T-helper 2 cell treated with Interferon-gamma antibody and Interleukin-4, amounts not matched to agents 100 ng/mL and 5 ng/mL, for 36 hours (primary cell): ENCODE measurements around the gene ZNF318. TPM values are rescaled to one million over a fixed set of nuclear protein-coding genes. Genes with fewer than 3 reads are reported as not detected.
"Not testable (repeated sequence)": the region's sequence is repeated elsewhere in the genome, so short reads cannot be mapped to it uniquely, and the experiment has no call there.

Experiments
- intact Hi-C: fragments of 100-400 bp; cut with micrococcal nuclease; formaldehyde crosslinking; loops from one replicate; pipeline ENCODE4 v1.15.1; 2023
- total RNA-seq: library from RNA; stranded (reverse); gene quantifications from 2 replicates; pipeline ENCODE4 v1.2.3, GENCODE V29; 2022

Gene ZNF318
- total RNA-seq, 1 donor from 2014 or later, result 12.1 TPM

DNA sequence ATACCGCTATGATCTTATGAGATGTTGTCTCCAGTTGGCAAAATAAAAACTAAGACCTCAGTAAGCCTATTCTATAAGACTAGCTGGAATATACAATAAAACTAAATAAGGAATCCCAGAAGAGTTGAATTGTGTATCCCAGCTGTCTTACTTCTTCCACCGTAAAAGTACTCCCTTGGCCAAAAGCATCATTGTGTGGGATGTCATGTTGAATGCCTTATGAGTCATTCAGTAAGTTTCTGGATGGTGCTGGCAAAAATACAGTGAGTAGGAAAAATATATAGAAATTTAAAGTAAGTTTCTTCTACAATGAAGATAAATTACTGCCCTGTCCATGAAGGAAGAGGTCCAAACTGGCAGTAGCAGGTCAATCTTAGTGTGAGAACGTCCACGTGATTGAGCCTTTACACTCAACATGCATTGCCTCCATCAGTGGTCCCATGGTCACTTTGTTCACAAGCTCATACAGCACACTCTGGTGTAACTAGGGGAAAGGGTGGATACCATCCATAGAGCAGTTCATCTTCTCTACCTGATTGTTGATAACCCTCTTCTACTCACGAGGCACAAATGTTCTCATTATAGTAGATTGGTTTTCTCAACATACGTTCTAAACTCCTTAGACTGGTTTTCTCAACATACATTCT, 13.7 kb upstream of the ZNF318 start:
- intact Hi-C loops, result loop anchor here (1.0 to 10.0 kb wide), 5 partner anchors 14 to 211 kb away; partner anchors contain the start of genes ABCC10, POLH, POLR1C and SRF

DNA sequence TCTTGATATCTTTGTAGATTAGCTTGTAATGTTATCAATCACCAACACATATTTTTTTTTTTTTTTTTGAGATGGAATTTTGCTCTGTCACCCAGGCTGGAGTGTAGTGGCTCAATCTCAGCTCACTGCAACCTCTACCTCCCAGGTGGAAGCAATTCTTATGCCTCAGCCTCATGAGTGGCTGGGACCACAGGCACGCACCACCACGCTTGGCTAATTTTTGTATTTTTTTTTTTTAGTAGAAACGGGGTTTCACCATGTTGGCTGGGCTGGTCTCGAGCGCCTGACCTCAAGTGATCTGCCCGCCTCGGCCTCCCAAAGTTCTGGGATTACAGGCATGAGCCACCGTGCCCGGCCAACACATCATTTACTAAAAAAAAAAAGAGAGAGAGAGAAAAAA, 11.4 kb upstream of the ZNF318 start:
- intact Hi-C loops, result loop anchor here (5.0 to 10.0 kb wide), 3 partner anchors 136 to 209 kb away; partner anchors contain the start of genes POLH, POLR1C, SRF and XPO5

GRCh38 chr6:43378631-43379030, 9.2 kb upstream of the ZNF318 start:
- intact Hi-C loops, result no loop called here

GRCh38 chr6:43377710-43378229, 8.3 kb upstream of the ZNF318 start:
- intact Hi-C loops, result no loop called here

DNA sequence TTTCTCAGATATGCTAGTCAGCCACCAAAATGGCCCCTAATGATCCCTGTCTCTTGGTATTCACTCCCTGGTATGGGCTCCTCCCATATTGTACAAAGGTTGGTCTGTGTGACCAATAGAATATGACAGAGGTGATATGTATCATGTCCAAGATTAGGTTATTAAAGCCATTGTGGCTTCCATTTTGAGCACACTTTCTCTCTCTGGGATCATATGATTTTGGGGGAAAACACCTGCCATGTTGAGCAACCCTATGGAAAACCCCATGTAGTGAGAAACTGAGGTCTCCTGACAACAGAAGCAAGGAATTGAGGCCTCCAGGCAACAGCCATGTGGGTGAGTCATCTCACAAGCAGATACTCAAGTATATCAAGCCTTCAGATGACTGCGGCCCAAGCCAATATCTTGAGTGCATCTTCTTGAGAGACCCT, 7.1 kb upstream of the ZNF318 start:
- intact Hi-C loops, result no loop called here

GRCh38 chr6:43375693-43376092, 6.2 kb upstream of the ZNF318 start:
- intact Hi-C loops, result no loop called here

DNA sequence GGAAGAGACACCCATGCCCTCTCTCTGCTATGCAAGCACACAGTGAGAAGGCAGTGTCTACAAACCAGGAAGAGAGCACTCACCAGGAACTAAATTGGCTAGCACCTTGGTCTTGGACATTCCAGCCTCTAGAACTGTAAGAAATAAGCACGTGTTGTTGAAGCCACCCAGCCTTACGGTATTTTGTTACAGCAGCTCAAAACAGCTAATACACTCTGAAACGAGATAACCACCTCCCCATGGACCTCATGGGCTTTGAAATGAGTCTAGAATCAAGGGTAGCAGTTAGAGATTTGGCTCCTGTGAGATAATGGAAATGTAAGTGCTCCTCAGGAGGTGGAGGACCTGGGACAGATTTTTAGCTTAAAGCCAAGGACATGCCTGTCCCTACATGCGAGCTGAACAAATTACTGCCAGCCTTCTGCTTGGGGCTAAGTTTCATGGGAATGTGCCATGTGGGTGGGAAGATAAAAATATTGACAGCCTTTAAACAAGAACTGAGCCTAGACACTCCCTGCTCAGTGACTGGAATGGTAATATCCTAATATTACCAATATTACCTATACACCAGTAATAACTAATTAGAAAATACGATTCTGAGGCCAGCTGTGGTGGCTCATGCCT, 3.9 kb upstream of the ZNF318 start:
- intact Hi-C loops, result no loop called here

GRCh38 chr6:43370003-43370580, 645 bp upstream of the ZNF318 start:
- intact Hi-C loops, result not testable (repeated sequence)

DNA sequence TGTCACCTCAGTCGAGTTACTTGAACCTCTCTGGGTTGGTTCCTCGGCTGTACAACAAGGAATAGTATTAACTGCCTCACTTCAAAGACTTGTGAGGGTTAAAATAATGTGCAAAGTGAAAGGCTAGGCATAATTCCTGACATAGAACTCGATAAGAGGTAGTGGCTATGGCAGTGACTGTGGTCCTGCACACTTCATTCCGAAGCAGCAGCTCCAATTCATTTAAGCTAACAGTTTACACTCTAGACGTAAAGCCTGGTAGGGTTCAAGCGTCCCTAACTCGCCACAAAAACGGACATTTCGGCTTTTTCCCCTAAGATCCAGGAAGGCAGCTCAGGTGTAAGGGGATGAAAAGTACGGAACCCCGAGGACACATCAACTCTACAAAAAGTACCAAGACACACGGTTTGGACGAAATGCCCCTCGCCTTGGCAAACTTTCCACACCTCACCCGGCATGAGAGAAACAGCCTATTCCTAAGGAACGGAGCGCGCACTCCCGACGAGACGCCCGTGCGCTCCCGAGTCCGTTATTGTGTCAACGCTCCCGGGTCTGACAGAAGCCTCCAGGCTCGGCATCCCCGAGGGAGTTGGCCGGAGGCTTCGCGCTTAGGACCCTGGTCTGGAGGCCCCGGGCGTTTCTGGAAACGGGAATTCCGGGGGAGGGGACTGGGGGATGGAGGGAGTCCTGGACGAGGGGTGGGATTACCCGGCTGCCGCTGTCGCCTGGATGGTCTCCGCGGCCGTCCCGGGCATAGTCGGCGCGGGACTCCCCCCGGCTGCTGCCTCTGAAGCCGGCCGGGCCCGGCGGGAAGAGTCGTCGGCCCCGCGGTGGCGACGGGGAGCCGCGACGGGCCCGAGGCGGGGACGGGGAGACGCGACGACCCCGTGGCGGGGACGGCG, 937 bp downstream of the ZNF318 start:
- intact Hi-C loops, result loop anchor here (1.0 to 5.0 kb wide), 5 partner anchors 15 to 194 kb away; partner anchors contain the start of genes ABCC10, DNPH1, POLR1C and YIPF3

- intact Hi-C loops, result loop anchor here (5.0 kb wide), 2 partner anchors 140 to 150 kb away; partner anchors contain the start of genes DNPH1, POLR1C and YIPF3
Measured at GRCh38 chr6:43367245-43367984, 2.0 kb downstream of the ZNF318 start.

GRCh38 chr6:43361269-43361668, 8.2 kb downstream of the ZNF318 start:
- intact Hi-C loops, result no loop called here

GRCh38 chr6:43359831-43360230, 9.6 kb downstream of the ZNF318 start:
- intact Hi-C loops, result no loop called here

DNA sequence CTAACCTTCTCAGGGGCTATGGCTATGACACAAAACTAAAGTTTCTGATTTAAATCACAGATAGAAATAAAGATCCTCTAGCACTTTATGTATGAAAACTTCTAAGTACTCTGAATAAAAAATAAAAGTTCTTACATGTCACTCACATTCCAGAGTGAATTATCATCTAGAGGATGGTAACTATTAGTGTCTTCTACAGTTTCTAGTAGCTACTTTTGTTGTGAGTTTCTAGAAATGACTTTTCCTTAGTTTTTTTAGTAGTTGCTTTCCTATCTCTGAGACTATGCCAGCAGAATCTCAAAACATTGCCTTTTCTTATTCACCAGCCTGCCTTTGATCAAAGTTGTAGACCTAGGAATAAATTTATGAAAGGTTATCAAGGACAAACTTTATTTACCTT, 10.1 kb downstream of the ZNF318 start:
- intact Hi-C loops, result no loop called here

GRCh38 chr6:43355862-43356590, 13.4 kb downstream of the ZNF318 start:
- intact Hi-C loops, result no loop called here

- intact Hi-C loops, result not testable (repeated sequence)
Measured at GRCh38 chr6:43351951-43352350, 17.5 kb downstream of the ZNF318 start.

DNA sequence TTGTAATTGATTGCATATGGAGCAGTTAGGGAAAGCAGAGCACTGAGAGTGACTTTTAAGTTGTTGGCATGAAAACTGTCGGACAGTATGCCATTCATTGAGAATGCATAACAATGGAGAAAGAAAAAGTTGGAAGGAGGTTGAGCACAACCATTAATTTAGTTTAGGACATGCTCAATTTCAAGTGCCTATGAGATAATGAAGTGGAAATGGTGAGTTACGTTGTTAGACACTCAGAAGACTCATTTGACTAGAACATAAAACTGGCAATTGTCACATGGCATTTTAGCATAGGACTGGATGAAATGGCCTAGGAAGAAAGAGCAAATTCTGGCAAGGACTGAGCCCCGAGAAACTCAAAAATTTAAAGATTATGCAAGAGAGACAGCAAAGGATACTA, 22.0 kb downstream of the ZNF318 start:
- intact Hi-C loops, result no loop called here

- intact Hi-C loops, result no loop called here
Measured at GRCh38 chr6:43347021-43347420, 22.4 kb downstream of the ZNF318 start.

DNA sequence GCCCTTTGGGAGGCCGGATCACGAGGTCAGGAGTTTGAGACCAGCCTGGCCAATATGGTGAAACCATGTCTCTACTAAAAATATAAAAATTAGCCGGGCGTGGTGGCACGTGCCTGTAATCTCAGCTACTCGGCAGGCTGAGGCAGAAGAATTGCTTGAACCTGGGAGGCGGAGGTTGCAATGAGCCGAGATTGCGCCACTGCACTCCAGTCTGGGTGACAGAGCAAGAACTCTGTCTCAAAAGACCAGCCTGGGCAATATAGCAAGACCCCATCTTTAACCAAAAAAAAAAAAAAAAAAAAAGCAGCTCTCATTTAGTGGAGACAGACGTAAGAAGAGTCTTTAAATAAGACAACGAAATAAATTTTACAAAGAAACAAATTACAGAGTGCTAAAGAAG, 23.2 kb downstream of the ZNF318 start:
- intact Hi-C loops, result not testable (repeated sequence)

DNA sequence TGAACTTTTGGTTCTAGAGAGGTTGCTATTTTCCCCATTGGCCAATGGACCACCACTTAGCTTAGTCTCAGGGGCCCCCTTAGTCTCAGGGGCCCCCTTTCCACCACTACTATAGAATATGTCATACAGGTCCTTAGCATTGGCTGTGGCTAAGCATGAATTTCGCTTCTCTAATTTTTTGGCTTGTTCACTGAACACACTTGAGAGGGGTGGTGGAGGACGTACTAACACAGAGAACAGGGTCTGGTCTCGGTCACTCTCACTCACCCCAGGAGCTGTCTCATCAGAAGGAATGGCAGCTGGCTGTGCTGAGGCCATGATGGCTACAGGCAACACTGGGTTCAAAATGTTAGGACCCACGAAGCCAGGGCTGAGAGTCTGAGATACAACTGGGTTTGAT, 30.3 kb downstream of the ZNF318 start:
- intact Hi-C loops, result no loop called here

- intact Hi-C loops, result no loop called here
Measured at GRCh38 chr6:43338243-43338642, 31.2 kb downstream of the ZNF318 start.
